Measurements from ENCODE around the gene LSR. TPM values are rescaled to one million over a fixed set of nuclear protein-coding genes. Genes with fewer than 3 reads are reported as not detected.
"Not testable (repeated sequence)": the region's sequence is repeated elsewhere in the genome, so short reads cannot be mapped to it uniquely, and the experiment has no call there.

Gene LSR
- total RNA-seq, 2 donors from 2014 or later, result 252 TPM

- Histone ChIP-seq H3K4me1 (no peaks in the 10 kb centered on the region), H3K36me3 (peaks cover 9% of the 10 kb centered on the region), H3K4me3 (no peak overlapping the region), H3K9me3 (no peaks in the 10 kb centered on the region), H3K27ac (no peak overlapping the region), H3K27me3 (no peaks in the 10 kb centered on the region), H3K9ac (ENCODE audit: low read depth in 2 of 2, low read length in 2 of 2) (no peak overlapping the region)
- no peak for DNase-seq
- intact Hi-C loops (cut with DNase I), result loop anchor here (10.0 kb wide), 1 partner anchor 215 kb away; the partner anchor contains the start of gene KRTDAP
- no peak for TF ChIP-seq CTCF (IDR thresholded peaks at IDR 0.05)
Observed at GRCh38 chr19:35279374-35279773, 30.6 kb downstream of the LSR start.

GRCh38 chr19:35279985-35280821 lies 31.4 kb downstream of the LSR start:
- H3K9me3 ChIP-seq, result no peaks in the 10 kb centered on the region
- no peak for TF ChIP-seq CTCF (IDR thresholded peaks at IDR 0.05)
- H3K27me3 ChIP-seq, result no peaks in the 10 kb centered on the region
- H3K36me3 ChIP-seq, result peaks cover 9% of the 10 kb centered on the region
- no peak overlapping the region for H3K27ac ChIP-seq
- no peaks in the 10 kb centered on the region for H3K4me1 ChIP-seq
- intact Hi-C loops (cut with DNase I), result loop anchor here (10.0 kb wide), 1 partner anchor 215 kb away; the partner anchor contains the start of gene KRTDAP
- DNase-seq, result no peak
- no peak overlapping the region for H3K9ac ChIP-seq (ENCODE audit: low read depth in 2 of 2, low read length in 2 of 2)
- H3K4me3 ChIP-seq, result no peak overlapping the region

- Histone ChIP-seq H3K9ac (ENCODE audit: low read depth in 2 of 2, low read length in 2 of 2) (no peak overlapping the region), H3K27me3 (no peaks in the 10 kb centered on the region), H3K9me3 (no peaks in the 10 kb centered on the region), H3K27ac (no peak overlapping the region), H3K4me3 (no peak overlapping the region), H3K4me1 (no peaks in the 10 kb centered on the region), H3K36me3 (peaks cover 9% of the 10 kb centered on the region)
- DNase-seq, result no peak
- TF ChIP-seq CTCF (IDR thresholded peaks at IDR 0.05), result no peak
- intact Hi-C loops (cut with DNase I), result no loop called here
Observed at GRCh38 chr19:35281303-35281702, 32.5 kb downstream of the LSR start.

- Histone ChIP-seq H3K9me3 (no peaks in the 10 kb centered on the region), H3K9ac (ENCODE audit: low read depth in 2 of 2, low read length in 2 of 2) (no peak overlapping the region), H3K4me3 (no peak overlapping the region), H3K4me1 (no peaks in the 10 kb centered on the region), H3K36me3 (no peaks in the 10 kb centered on the region), H3K27me3 (no peaks in the 10 kb centered on the region), H3K27ac (no peak overlapping the region)
- intact Hi-C loops (cut with DNase I), result no loop called here
- no peak for DNase-seq
- no peak for TF ChIP-seq CTCF (IDR thresholded peaks at IDR 0.05)
Observed at GRCh38 chr19:35284153-35285094, 35.6 kb downstream of the LSR start.

- H3K9me3 ChIP-seq, result no peaks in the 10 kb centered on the region
- no peaks in the 10 kb centered on the region for H3K36me3 ChIP-seq
- H3K9ac ChIP-seq (ENCODE audit: low read depth in 2 of 2, low read length in 2 of 2), result no peak overlapping the region
- no peak overlapping the region for H3K27ac ChIP-seq
- no peaks in the 10 kb centered on the region for H3K27me3 ChIP-seq
- H3K4me1 ChIP-seq, result no peaks in the 10 kb centered on the region
- DNase-seq, result no peak
- no peak overlapping the region for H3K4me3 ChIP-seq
- no peak for TF ChIP-seq CTCF (IDR thresholded peaks at IDR 0.05)
- intact Hi-C loops (cut with DNase I), result no loop called here
Observed at GRCh38 chr19:35285095-35285449, 36.3 kb downstream of the LSR start.

- H3K9ac ChIP-seq (ENCODE audit: low read depth in 2 of 2, low read length in 2 of 2); H3K27ac ChIP-seq; intact Hi-C loops (cut with DNase I); H3K4me3 ChIP-seq; H3K27me3 ChIP-seq; H3K4me1 ChIP-seq; H3K36me3 ChIP-seq; H3K9me3 ChIP-seq; DNase-seq: not testable (repeated sequence)
Observed at GRCh38 chr19:35285465-35285864, 36.7 kb downstream of the LSR start.

- H3K4me1 ChIP-seq; H3K36me3 ChIP-seq; H3K27ac ChIP-seq; H3K27me3 ChIP-seq; DNase-seq; intact Hi-C loops (cut with DNase I); H3K4me3 ChIP-seq; H3K9ac ChIP-seq (ENCODE audit: low read depth in 2 of 2, low read length in 2 of 2); H3K9me3 ChIP-seq: not testable (repeated sequence)
Observed at GRCh38 chr19:35286101-35286500, 37.3 kb downstream of the LSR start.

All from colonic mucosa (tissue), 4 donors.